GM18870 (cell line): ENCODE results near the gene NUTM2E.
"Not testable (repeated sequence)": the region's sequence is repeated elsewhere in the genome, so short reads cannot be mapped to it uniquely, and the experiment has no call there.

Experiments used
- ATAC-seq: cut with Tn5 transposase; IDR thresholded peaks from one replicate; pipeline ENCODE4 v1.9.1; 2021; ENCODE audit warnings: moderate library complexity; ENCODE audit not compliant: unreplicated experiment

The NUTM2E gene

DNA sequence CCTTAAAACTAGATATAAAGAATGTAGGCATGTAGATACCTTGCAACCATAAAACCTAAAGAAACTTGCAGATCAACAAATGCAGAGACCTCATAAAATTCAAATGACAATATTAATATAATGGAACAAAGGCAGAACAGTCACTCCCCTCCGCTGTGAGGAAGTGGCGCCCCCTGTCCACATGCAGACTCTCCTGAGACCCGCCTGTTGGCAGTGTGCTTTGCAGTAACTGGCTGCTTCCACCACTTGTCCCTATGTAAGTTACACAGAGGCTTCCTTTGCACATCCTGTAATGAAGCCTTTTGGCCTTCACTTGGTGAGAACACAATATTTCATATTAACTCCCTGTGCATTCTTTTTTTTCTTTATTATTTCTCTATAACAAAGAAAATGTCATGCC, 36.3 kb downstream of the NUTM2E start:
- ATAC-seq, result not testable (repeated sequence)

DNA sequence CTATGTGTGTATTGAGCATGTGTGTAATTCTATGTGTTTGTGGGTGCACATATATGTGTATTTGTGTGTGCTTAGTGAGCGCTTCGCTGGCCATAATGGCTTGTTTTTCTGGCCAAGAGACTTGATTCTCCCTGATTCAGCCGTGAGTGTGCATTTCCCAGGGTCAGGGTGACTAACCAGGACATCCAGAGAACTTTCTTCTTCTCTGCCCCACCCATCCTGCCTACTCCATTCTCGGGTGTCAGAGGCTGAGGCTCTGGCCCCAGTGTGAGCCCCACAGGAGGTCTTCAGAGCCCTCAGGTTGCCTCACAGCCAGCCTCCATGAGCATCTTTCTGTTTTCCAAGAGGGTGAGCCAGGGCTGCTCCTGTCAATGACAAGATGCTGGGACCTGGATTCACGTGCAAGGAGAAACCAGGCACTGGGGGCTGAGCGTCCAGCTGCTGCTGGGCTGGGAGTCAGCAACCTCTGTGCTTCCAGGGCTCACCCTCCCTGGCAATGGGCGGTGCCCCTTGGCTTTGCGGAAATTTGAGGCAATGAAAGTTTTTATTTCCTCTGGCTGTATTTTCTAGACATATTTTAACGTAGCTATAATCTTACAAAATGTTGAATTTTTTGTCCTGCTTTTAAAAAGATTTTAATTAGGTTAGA, 40.5 kb downstream of the NUTM2E start:
- ATAC-seq, result not testable (repeated sequence)

DNA sequence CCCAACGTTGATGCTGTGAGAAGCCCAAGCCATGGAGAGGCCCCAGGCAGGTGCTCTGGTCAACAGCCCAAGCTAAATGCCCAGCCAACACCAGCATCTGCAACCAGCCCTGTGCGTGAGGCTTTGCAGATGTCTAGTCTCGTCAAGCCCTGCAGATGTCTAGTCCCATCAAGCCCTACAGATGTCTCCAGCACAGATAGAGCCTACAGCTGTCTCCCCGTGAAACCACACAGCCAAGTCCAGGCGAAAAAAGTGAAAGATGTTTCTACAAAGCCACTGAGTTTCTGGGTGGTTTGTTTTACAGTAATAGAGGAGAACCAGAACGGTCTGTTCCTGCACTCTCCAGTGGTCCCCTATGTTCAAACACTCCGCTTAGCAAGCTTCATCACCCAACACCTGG, 41.5 kb downstream of the NUTM2E start:
- ATAC-seq, result not testable (repeated sequence)

GRCh38 chr10:79869439-79870097, 43.0 kb downstream of the NUTM2E start:
- ATAC-seq, result not testable (repeated sequence)

GRCh38 chr10:79871729-79872128, 45.2 kb downstream of the NUTM2E start:
- ATAC-seq, result not testable (repeated sequence)
